HepG2 (cell line): ENCODE measurements around the gene AMIGO2. TPM values are rescaled to one million over a fixed set of nuclear protein-coding genes. Genes with fewer than 3 reads are reported as not detected.

Experiments
- ATAC-seq: fragments of 200-7000 bp; cut with Tn5 transposase; 3 replicates; pipeline ENCODE4 v1.9.1; 2020; ENCODE audit warnings: mild to moderate bottlenecking, moderate library complexity
- BruUV-seq: library from RNA; stranded (reverse); fragments of 400-500 nt; replicated peaks from 2 replicates; lab custom pipeline; 2021; lab: Mats Ljungman, UMichigan
- CTCF ChIA-PET: fragments of 300-600 bp; formaldehyde crosslinking; extraction: SDS; loops from one replicate; lab custom pipeline; 2021; ENCODE audit warnings: low total read pairs, inconsistent platforms, low intra/inter-chr PET ratio; lab: Yijun Ruan, JAX
- POLR2A ChIA-PET: fragments of 350-600 bp; sonication (Branson Sonifier 250); formaldehyde crosslinking; loops from one replicate; lab custom pipeline; 2020; ENCODE audit warnings: antibody characterized with exemption, inconsistent platforms; lab: Yijun Ruan, JAX
- DNase-seq: peaks from one replicate; pipeline ENCODE4 v3.0.0-alpha.2; 2015; ENCODE audit warnings: low spot score
- FAIRE-seq: peaks from 3 replicates; lab custom pipeline; 2011; peaks lifted over from hg19 to GRCh38; lab: Jason Lieb, UNC
- H2AFZ ChIP-seq: one replicate; pipeline ENCODE4 v1.6.1; 2011; ENCODE audit warnings: low read length, inconsistent platforms
- H3K27ac ChIP-seq: fragments of 300-600 bp; 3 replicates; pipeline ENCODE4 v1.8.0; 2011; ENCODE audit warnings: mixed run types, mild to moderate bottlenecking, mixed read lengths, low read length, inconsistent platforms; ENCODE audit not compliant: insufficient read depth; ENCODE audit errors: extremely low read length
- H3K27me3 ChIP-seq, 2 experiments: fragments of 200-600 bp in 1 of 2; 2 replicates in 1 of 2; 3 replicates in 1 of 2; pipeline versions ENCODE4 v1.6.0 to v1.8.0; 2011; ENCODE audit warnings: low read length in 2 of 2, mild to moderate bottlenecking in 2 of 2, moderate library complexity in 2 of 2, inconsistent platforms in 1 of 2; ENCODE audit not compliant: insufficient read depth in 2 of 2, control insufficient read depth in 1 of 2
- H3K36me3 ChIP-seq, 2 experiments: fragments of 200-600 bp in 1 of 2; replicated peaks in 1 of 2; 2 replicates in 1 of 2; 3 replicates in 1 of 2; pipeline versions ENCODE4 v1.5.1 to v1.8.0; 2011; ENCODE audit warnings: low read length in 2 of 2, inconsistent platforms in 1 of 2; ENCODE audit not compliant: insufficient read depth in 2 of 2, control insufficient read depth in 1 of 2
- H3K4me1 ChIP-seq: 2 replicates; pipeline ENCODE4 v1.5.1; 2012; ENCODE audit warnings: low read length, inconsistent platforms; ENCODE audit not compliant: insufficient read depth
- H3K4me2 ChIP-seq: 2 replicates; pipeline ENCODE4 v1.6.0; 2011; ENCODE audit warnings: low read depth, low read length, inconsistent platforms
- H3K4me3 ChIP-seq, 3 experiments: fragments of 200-600 bp in 1 of 3; sonication (generic), shearing (Covaris generic) in 1 of 3; replicated peaks in 1 of 3; 2 replicates each; pipeline ENCODE4 v1.5.1; 2011 to 2016; ENCODE audit warnings: low read length in 3 of 3, inconsistent platforms in 2 of 3, low read depth in 2 of 3, mild to moderate bottlenecking in 2 of 3, control low read depth in 1 of 3, mixed read lengths in 1 of 3; ENCODE audit not compliant: insufficient read depth in 1 of 3
- H3K79me2 ChIP-seq: one replicate; pipeline ENCODE4 v1.6.1; 2011; ENCODE audit warnings: low read length, inconsistent platforms; ENCODE audit not compliant: insufficient read depth
- H3K9ac ChIP-seq: 2 replicates; pipeline ENCODE4 v1.6.0; 2011; ENCODE audit warnings: mild to moderate bottlenecking, low read depth, low read length, inconsistent platforms; ENCODE audit not compliant: insufficient read depth
- H3K9me3 ChIP-seq: 2 replicates; pipeline ENCODE4 v1.5.1; 2012; ENCODE audit warnings: mild to moderate bottlenecking, low read length
- H4K20me1 ChIP-seq: 2 replicates; pipeline ENCODE4 v1.6.0; 2011; ENCODE audit warnings: inconsistent platforms, mild to moderate bottlenecking, low read length, moderate library complexity; ENCODE audit not compliant: insufficient read depth
- KDM6A ChIP-seq: IDR thresholded peaks from 2 replicates; pipeline ENCODE4 v1.6.1; 2016; ENCODE audit warnings: low read depth
- MATR3 ChIP-seq: sonication (generic); formaldehyde crosslinking; IDR thresholded peaks from 2 replicates; pipeline ENCODE4 v1.4.0; 2020; ENCODE audit warnings: missing genetic modification reagents
- MIER3 ChIP-seq: IDR thresholded peaks from 2 replicates; pipeline ENCODE4 v1.6.1; 2016; ENCODE audit warnings: missing compliant biosample characterization, borderline replicate concordance
- ZNF318 ChIP-seq: sonication (generic); formaldehyde crosslinking; IDR thresholded peaks from 2 replicates; pipeline ENCODE4 v1.4.0; 2020; ENCODE audit warnings: mild to moderate bottlenecking, missing genetic modification reagents
- ZNF549 ChIP-seq: sonication (generic); formaldehyde crosslinking; IDR thresholded peaks from 2 replicates; pipeline ENCODE4 v1.5.0; 2020; ENCODE audit warnings: missing genetic modification reagents
- ZNF605 ChIP-seq: sonication (generic); formaldehyde crosslinking; IDR thresholded peaks from 2 replicates; pipeline ENCODE4 v1.8.0; 2022; ENCODE audit warnings: mild to moderate bottlenecking, missing genetic modification reagents
- ZNF720 ChIP-seq: sonication (generic); formaldehyde crosslinking; IDR thresholded peaks from 2 replicates; pipeline ENCODE4 v1.4.0; 2020; ENCODE audit warnings: missing genetic modification reagents
- WGBS: methylation state at CpG from one replicate; pipeline ENCODE4 v1.1.6; 2017; ENCODE audit warnings: low lambda C conversion rate; 5-methylcytosine and 5-hydroxymethylcytosine counted together
- in situ Hi-C: cut with HindIII; loops from 2 replicates; pipeline ENCODE4 v1.10.0; 2017; ENCODE audit warnings: low pct_unique_long_range_greater_than_20kb; ENCODE audit not compliant: extremely low pct_ligation_motif_present
- intact Hi-C: fragments of 100-400 bp; cut with micrococcal nuclease; formaldehyde crosslinking; loops from one replicate; pipeline ENCODE4 v1.10.0; 2022; ENCODE audit not compliant: unreplicated experiment
- polyA plus RNA-seq, 8 experiments: library from polyadenylated mRNA; depleted of rRNA in 3 of 8; stranded (reverse) in 7 of 8; unstranded in 1 of 8; fragments of >200 nt; fragmentation: Illumina TruSeq in 4 of 8; extraction: Trizol in 4 of 8; gene quantifications; 2 replicates each; pipeline versions ENCODE4 v1.2.1 to v1.2.3, GENCODE V29; 2011 to 2016; ENCODE audit warnings: low read depth in 4 of 8, missing spikeins in 1 of 8, mixed read lengths in 1 of 8; ENCODE audit not compliant: insufficient read depth in 1 of 8
- total RNA-seq, 5 experiments: library from RNA; depleted of rRNA; stranded (reverse); fragments of >200 nt; fragmentation: Illumina TruSeq; extraction: Trizol; gene quantifications; 2 replicates each; pipeline ENCODE4 v1.2.3, GENCODE V29; 2016; ENCODE audit warnings: low read depth in 1 of 5
- TF ChIP-seq, protein P1 (sequence below), 2 experiments: sonication (generic) in 1 of 2; formaldehyde crosslinking in 1 of 2; IDR thresholded peaks; 2 replicates each; pipeline versions ENCODE4 v1.4.0 to v1.6.1; 2016 to 2020; ENCODE audit warnings: borderline replicate concordance in 1 of 2, low read depth in 1 of 2, mild to moderate bottlenecking in 1 of 2, missing genetic modification reagents in 1 of 2

Gene AMIGO2
- total and polyA plus RNA-seq, 2 of the 13 experiments (the other 11 are each of a cell fraction or from before 2014, with no cell fraction given): not detected

- no peak for TF ChIP-seq ZNF318
- no peak for TF ChIP-seq KDM6A
These were observed 15.9 kb upstream of the AMIGO2 start (continued) for GRCh38 chr12:47095446-47096236.

- Histone ChIP-seq H3K27me3 (no peaks in the 10 kb centered on the region), H4K20me1 (no peaks in the 10 kb centered on the region), H3K9ac (no peak overlapping the region), H3K9me3 (no peaks in the 10 kb centered on the region), H3K36me3 (no peaks in the 10 kb centered on the region), H2AFZ (no peak overlapping the region), H3K4me3 (no peak overlapping the region), H3K4me2 (no peak overlapping the region), H3K79me2 (no peaks in the 10 kb centered on the region), H3K4me1 (no peaks in the 10 kb centered on the region), H3K27ac (no peak overlapping the region)
- 68% methylated on average over 4 of the region's 4 CpGs for whole genome bisulfite sequencing
- POLR2A ChIA-PET: no interaction called here
- BruUV-seq: no TSS peak
- CTCF ChIA-PET: no interaction called here
- no peak for TF ChIP-seq ZNF720
- TF ChIP-seq MIER3 (CRISPR knock-in tag): no peak
- TF ChIP-seq, protein P1, sequence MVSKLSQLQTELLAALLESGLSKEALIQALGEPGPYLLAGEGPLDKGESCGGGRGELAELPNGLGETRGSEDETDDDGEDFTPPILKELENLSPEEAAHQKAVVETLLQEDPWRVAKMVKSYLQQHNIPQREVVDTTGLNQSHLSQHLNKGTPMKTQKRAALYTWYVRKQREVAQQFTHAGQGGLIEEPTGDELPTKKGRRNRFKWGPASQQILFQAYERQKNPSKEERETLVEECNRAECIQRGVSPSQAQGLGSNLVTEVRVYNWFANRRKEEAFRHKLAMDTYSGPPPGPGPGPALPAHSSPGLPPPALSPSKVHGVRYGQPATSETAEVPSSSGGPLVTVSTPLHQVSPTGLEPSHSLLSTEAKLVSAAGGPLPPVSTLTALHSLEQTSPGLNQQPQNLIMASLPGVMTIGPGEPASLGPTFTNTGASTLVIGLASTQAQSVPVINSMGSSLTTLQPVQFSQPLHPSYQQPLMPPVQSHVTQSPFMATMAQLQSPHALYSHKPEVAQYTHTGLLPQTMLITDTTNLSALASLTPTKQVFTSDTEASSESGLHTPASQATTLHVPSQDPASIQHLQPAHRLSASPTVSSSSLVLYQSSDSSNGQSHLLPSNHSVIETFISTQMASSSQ (IDR thresholded peaks at IDR 0.05; ENCODE audit: low read depth): no peak
- TF ChIP-seq, protein P1 (CRISPR knock-in tag; IDR thresholded peaks at IDR 0.05; ENCODE audit: borderline replicate concordance): no peak
- TF ChIP-seq ZNF549 (CRISPR knock-in tag): no peak
- no peak for TF ChIP-seq ZNF605 (CRISPR knock-in tag)
- no peak for TF ChIP-seq MATR3 (CRISPR knock-in tag)
- ATAC-seq (no peak), DNase-seq (no peak), FAIRE-seq (no peak)
- in situ Hi-C loops (no loop called here), intact Hi-C loops (no loop called here)
These were observed 15.0 kb upstream of the AMIGO2 start for GRCh38 chr12:47094804-47095203.
